ENCODE measurements around the gene NUMB. TPM values are rescaled to one million over a fixed set of nuclear protein-coding genes. Genes with fewer than 3 reads are reported as not detected.
"Not testable (repeated sequence)": the region's sequence is repeated elsewhere in the genome, so short reads cannot be mapped to it uniquely, and the experiment has no call there.

The NUMB gene
- total RNA-seq, 1 experiment from 2014 or later: 75.2 TPM

DNA sequence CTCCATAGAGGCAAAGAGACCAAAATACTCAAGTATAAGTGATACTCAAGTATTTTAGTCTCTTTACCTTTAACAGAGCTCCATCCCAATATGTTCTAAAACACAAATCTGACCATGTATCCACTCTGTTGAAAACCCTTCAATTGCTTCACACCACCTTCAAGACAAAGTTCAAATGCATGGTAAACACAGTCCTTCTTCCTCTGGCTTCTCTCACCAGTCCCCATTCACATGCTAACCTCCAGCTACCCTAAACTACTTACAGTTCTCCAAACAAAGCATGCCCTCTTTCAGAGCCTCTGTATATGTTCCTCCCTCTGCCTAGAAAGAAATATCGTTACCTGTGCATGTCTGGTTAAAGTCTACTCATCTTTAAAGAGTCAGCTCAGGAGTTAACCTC is 100.2 kb downstream of the NUMB start:
- CTCF ChIA-PET: interaction anchor here (0.6 to 0.7 kb wide), 2 partner anchors 23 to 316 kb away, joined by 3 to 4 read pairs; no protein-coding TSS in a partner anchor
- intact Hi-C loops (cut with micrococcal nuclease; ENCODE audit: unreplicated experiment): no loop called here

DNA sequence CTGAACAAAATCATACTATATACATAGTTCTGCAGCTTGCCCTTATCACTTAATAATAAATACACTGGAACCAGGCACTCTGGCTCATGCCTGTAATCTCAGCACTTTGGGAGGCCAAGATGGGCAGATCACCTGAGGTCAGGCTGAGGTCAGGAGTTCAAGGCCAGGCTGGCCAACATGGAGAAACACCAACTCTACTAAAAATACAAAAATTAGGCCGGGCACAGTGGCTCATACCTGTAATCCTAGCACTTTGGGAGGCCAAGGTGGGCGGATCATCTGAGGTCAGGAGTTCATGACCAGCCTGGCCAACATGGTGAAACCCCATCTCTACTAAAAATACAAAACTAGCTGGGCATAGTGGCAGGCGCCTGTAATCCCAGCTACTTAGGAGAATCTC is 109.3 kb downstream of the NUMB start:
- peaks cover 18% of the 10 kb centered on the region for H3K4me1 Mint-ChIP-seq (ENCODE audit: low read depth, unreplicated experiment)
- H3K36me3 Mint-ChIP-seq (ENCODE audit: insufficient read depth, unreplicated experiment); H3K9me3 Mint-ChIP-seq (ENCODE audit: low read depth, unreplicated experiment); H3K4me3 Mint-ChIP-seq (ENCODE audit: low read depth, unreplicated experiment); CTCF ChIA-PET; DNase-seq; H3K27me3 Mint-ChIP-seq (ENCODE audit: unreplicated experiment); intact Hi-C loops (cut with micrococcal nuclease; ENCODE audit: unreplicated experiment); H3K27ac Mint-ChIP-seq (ENCODE audit: unreplicated experiment); BruUV-seq (replicated peaks): not testable (repeated sequence)

More for the DNA sequence above, 100.2 kb downstream of the NUMB start:
- H3K27ac Mint-ChIP-seq (ENCODE audit: unreplicated experiment): no peak overlapping the region
- no peaks in the 10 kb centered on the region for H3K9me3 Mint-ChIP-seq (ENCODE audit: low read depth, unreplicated experiment)
- no TSS peak for BruUV-seq (replicated peaks)
- TF ChIP-seq CTCF (IDR thresholded peaks at IDR 0.05; ENCODE audit: unreplicated experiment): no peak
- H3K4me1 Mint-ChIP-seq (ENCODE audit: low read depth, unreplicated experiment): no peaks in the 10 kb centered on the region
- H3K27me3 Mint-ChIP-seq (ENCODE audit: unreplicated experiment): no peaks in the 10 kb centered on the region
- H3K4me3 Mint-ChIP-seq (ENCODE audit: low read depth, unreplicated experiment): no peak overlapping the region
- H3K36me3 Mint-ChIP-seq (ENCODE audit: insufficient read depth, unreplicated experiment): peaks cover 4% of the 10 kb centered on the region
- no peak for DNase-seq

- no peak overlapping the region for H3K27ac Mint-ChIP-seq (ENCODE audit: unreplicated experiment)
- TF ChIP-seq CTCF (IDR thresholded peaks at IDR 0.05; ENCODE audit: unreplicated experiment): no peak
- BruUV-seq (replicated peaks): no TSS peak
- no peak overlapping the region for H3K4me3 Mint-ChIP-seq (ENCODE audit: low read depth, unreplicated experiment)
- DNase-seq: no peak
- intact Hi-C loops (cut with micrococcal nuclease; ENCODE audit: unreplicated experiment): no loop called here
- no peaks in the 10 kb centered on the region for H3K36me3 Mint-ChIP-seq (ENCODE audit: insufficient read depth, unreplicated experiment)
- H3K9me3 Mint-ChIP-seq (ENCODE audit: low read depth, unreplicated experiment): no peaks in the 10 kb centered on the region
- peaks cover 18% of the 10 kb centered on the region for H3K4me1 Mint-ChIP-seq (ENCODE audit: low read depth, unreplicated experiment)
- no peaks in the 10 kb centered on the region for H3K27me3 Mint-ChIP-seq (ENCODE audit: unreplicated experiment)
- CTCF ChIA-PET: no interaction called here
These were observed 114.0 kb downstream of the NUMB start for GRCh38 chr14:73344319-73344718.

DNA sequence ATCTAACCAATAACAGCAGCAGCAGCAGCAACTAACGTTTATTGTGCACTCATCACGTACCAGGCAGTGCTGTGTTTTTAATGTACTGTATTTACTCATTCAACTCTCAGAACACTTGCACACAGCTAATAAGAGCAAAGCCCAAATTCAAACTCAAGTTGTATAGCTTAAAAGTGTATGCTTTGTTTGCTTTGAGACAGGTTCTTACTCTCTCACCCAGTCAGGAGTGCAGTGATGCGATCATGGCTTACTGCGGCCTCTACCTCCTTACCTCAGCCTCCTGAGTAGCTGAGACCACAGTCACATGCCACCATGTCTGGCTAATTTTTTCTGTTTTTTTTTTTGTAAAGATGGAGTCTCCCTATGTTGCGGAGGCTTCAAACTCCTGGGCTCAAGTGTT is 115.7 kb downstream of the NUMB start:
- CTCF ChIA-PET: no interaction called here
- H3K27ac Mint-ChIP-seq (ENCODE audit: unreplicated experiment): no peak overlapping the region
- intact Hi-C loops (cut with micrococcal nuclease; ENCODE audit: unreplicated experiment): no loop called here
- TF ChIP-seq CTCF (IDR thresholded peaks at IDR 0.05; ENCODE audit: unreplicated experiment): no peak
- H3K4me1 Mint-ChIP-seq (ENCODE audit: low read depth, unreplicated experiment): peaks cover 14% of the 10 kb centered on the region
- no peaks in the 10 kb centered on the region for H3K27me3 Mint-ChIP-seq (ENCODE audit: unreplicated experiment)
- H3K36me3 Mint-ChIP-seq (ENCODE audit: insufficient read depth, unreplicated experiment): no peaks in the 10 kb centered on the region
- no TSS peak for BruUV-seq (replicated peaks)
- no peak overlapping the region for H3K4me3 Mint-ChIP-seq (ENCODE audit: low read depth, unreplicated experiment)
- H3K9me3 Mint-ChIP-seq (ENCODE audit: low read depth, unreplicated experiment): no peaks in the 10 kb centered on the region
- DNase-seq: no peak

GRCh38 chr14:73339846-73340595 is 118.3 kb downstream of the NUMB start:
- CTCF ChIA-PET: no interaction called here
- H3K4me1 Mint-ChIP-seq (ENCODE audit: low read depth, unreplicated experiment): no peaks in the 10 kb centered on the region
- TF ChIP-seq CTCF (IDR thresholded peaks at IDR 0.05; ENCODE audit: unreplicated experiment): no peak
- H3K27ac Mint-ChIP-seq (ENCODE audit: unreplicated experiment): no peak overlapping the region
- no peaks in the 10 kb centered on the region for H3K9me3 Mint-ChIP-seq (ENCODE audit: low read depth, unreplicated experiment)
- H3K36me3 Mint-ChIP-seq (ENCODE audit: insufficient read depth, unreplicated experiment): no peaks in the 10 kb centered on the region
- no peaks in the 10 kb centered on the region for H3K27me3 Mint-ChIP-seq (ENCODE audit: unreplicated experiment)
- intact Hi-C loops (cut with micrococcal nuclease; ENCODE audit: unreplicated experiment): no loop called here
- no peak overlapping the region for H3K4me3 Mint-ChIP-seq (ENCODE audit: low read depth, unreplicated experiment)
- DNase-seq: no peak
- no TSS peak for BruUV-seq (replicated peaks)

All from Calu3 (cell line).